WERI-Rb-1 (cell line): ENCODE data around the gene SMARCD3.

Experiments
- DNase-seq: peaks from one replicate; pipeline ENCODE4 v3.0.0-alpha.2; 2020
- H3K27ac ChIP-seq: fragments of 250-450 bp; sonication (Bioruptor Pico); 2 replicates; pipeline ENCODE4 v1.5.1; 2020; ENCODE audit warnings: mild to moderate bottlenecking, moderate library complexity
- H3K27me3 ChIP-seq: fragments of 250-450 bp; sonication (Bioruptor Pico); 2 replicates; pipeline ENCODE4 v1.5.1; 2021; ENCODE audit warnings: mild to moderate bottlenecking, low read depth, moderate library complexity; ENCODE audit not compliant: insufficient read depth, severe bottlenecking
- H3K36me3 ChIP-seq: fragments of 250-450 bp; sonication (Bioruptor Pico); 2 replicates; pipeline ENCODE4 v1.5.1; 2020; ENCODE audit warnings: mild to moderate bottlenecking, moderate library complexity
- H3K4me3 ChIP-seq: 2 replicates; pipeline ENCODE4 v1.5.1; 2011; ENCODE audit warnings: low read depth, mild to moderate bottlenecking, control low read depth, low read length
- H3K9me3 ChIP-seq: fragments of 250-450 bp; sonication (Bioruptor Pico); 2 replicates; pipeline ENCODE4 v1.5.1; 2021; ENCODE audit warnings: mild to moderate bottlenecking, moderate library complexity; ENCODE audit not compliant: severe bottlenecking
- TF ChIP-seq, protein P1 (sequence below): IDR thresholded peaks from 2 replicates; pipeline ENCODE4 v1.5.1; 2011; ENCODE audit warnings: low read depth, mild to moderate bottlenecking, control low read depth, inconsistent platforms, low read length

Gene SMARCD3

GRCh38 chr7:151248346-151249033 is at the start of gene SMARCD3:
Gene SMARCD3, minus strand, starts transcription at chr7:151248694. Its CDS starts 132 bp downstream, at chr7:151248562.
- Histone ChIP-seq H3K27me3 (peaks cover 3% of the 10 kb centered on the region), H3K9me3 (no peaks in the 10 kb centered on the region), H3K27ac (no peak within 1 kb of the TSS), H3K4me3 (peak within 1 kb of the TSS; percentile 60), H3K36me3 (no peaks in the 10 kb centered on the region)
- DNase-seq, result peak; percentile 72
- TF ChIP-seq, protein P1, sequence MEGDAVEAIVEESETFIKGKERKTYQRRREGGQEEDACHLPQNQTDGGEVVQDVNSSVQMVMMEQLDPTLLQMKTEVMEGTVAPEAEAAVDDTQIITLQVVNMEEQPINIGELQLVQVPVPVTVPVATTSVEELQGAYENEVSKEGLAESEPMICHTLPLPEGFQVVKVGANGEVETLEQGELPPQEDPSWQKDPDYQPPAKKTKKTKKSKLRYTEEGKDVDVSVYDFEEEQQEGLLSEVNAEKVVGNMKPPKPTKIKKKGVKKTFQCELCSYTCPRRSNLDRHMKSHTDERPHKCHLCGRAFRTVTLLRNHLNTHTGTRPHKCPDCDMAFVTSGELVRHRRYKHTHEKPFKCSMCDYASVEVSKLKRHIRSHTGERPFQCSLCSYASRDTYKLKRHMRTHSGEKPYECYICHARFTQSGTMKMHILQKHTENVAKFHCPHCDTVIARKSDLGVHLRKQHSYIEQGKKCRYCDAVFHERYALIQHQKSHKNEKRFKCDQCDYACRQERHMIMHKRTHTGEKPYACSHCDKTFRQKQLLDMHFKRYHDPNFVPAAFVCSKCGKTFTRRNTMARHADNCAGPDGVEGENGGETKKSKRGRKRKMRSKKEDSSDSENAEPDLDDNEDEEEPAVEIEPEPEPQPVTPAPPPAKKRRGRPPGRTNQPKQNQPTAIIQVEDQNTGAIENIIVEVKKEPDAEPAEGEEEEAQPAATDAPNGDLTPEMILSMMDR, result no peak

- Histone ChIP-seq H3K36me3 (no peaks in the 10 kb centered on the region), H3K27ac (no peak overlapping the region), H3K4me3 (no peak overlapping the region), H3K27me3 (no peaks in the 10 kb centered on the region), H3K9me3 (peaks cover 6% of the 10 kb centered on the region)
- DNase-seq, result no peak
- TF ChIP-seq, protein P1, result no peak
These were observed 47.9 kb upstream of the SMARCD3 start for GRCh38 chr7:151296202-151296992.

DNA sequence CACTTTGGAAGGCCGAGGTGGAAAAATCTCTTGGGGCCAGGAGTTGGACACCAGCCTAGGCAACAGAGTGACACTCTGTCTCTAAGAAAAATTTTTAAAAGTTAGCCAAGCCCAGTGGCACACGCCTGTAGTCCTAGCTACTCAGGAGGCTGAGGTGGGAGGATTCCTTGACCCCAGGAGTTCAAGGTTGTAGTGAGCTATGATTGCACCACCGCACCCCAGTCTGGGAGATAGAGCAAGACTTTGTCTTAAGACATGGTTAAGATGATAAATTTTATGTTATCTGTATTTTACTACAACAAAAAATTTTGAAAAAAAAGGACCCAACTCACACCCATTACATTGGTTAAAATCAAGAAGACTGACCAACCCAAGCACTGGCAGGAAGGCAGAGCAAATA is 44.4 kb upstream of the SMARCD3 start:
- H3K4me3 ChIP-seq, result no peak overlapping the region
- DNase-seq, result no peak
- H3K27ac ChIP-seq, result no peak overlapping the region
- H3K36me3 ChIP-seq, result no peaks in the 10 kb centered on the region
- TF ChIP-seq, protein P1, result no peak
- peaks cover 6% of the 10 kb centered on the region for H3K9me3 ChIP-seq
- no peaks in the 10 kb centered on the region for H3K27me3 ChIP-seq

DNA sequence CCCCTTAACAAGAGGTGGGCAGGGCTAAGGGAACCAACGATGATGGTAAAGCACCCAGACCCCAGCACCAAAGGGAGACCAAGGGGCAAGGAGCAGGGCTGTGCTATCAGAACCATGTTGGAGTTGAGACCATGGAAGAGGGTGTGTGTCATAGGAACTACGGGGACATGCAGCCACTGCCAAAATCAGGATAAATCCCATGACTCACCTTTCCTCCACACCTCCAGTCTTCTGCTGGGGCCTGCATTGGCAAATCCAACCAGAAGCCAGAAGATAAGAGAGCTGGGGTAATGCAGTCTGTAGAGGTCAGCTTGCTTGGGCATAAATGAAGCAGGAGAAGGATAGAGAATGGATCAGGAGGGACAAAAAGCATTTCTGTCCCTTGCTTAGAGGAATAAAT is 42.7 kb upstream of the SMARCD3 start:
- no peak overlapping the region for H3K4me3 ChIP-seq
- no peaks in the 10 kb centered on the region for H3K36me3 ChIP-seq
- TF ChIP-seq, protein P1, result no peak
- no peaks in the 10 kb centered on the region for H3K27me3 ChIP-seq
- no peak overlapping the region for H3K27ac ChIP-seq
- DNase-seq, result no peak
- H3K9me3 ChIP-seq, result no peaks in the 10 kb centered on the region

DNA sequence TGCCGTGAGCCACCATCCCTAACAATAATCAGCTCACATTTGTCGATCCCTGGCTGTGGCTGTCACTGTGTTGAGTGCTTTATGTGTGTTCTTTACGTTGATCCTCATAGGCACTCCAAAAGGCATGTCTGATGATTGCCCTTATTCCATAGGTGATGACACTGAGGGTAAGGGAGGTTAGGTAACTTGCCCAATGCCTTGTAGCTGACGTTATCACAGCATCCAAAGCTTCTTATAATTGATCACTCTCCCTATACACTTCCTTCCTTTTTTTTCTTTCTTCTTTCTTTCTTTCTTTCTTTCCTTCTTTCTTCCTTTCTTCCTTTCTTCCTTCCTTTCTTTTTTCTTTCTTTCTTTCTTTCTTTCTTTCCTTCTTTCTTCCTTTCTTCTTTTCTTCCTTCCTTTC is 41.9 kb upstream of the SMARCD3 start:
- no peaks in the 10 kb centered on the region for H3K36me3 ChIP-seq
- TF ChIP-seq, protein P1, result no peak

More for the DNA sequence above, 41.9 kb upstream of the SMARCD3 start:
- H3K27ac ChIP-seq, result no peak overlapping the region
- DNase-seq, result no peak
- no peaks in the 10 kb centered on the region for H3K9me3 ChIP-seq
- H3K27me3 ChIP-seq, result no peaks in the 10 kb centered on the region
- H3K4me3 ChIP-seq, result no peak overlapping the region
